Measurements from ENCODE around the gene SLX9. TPM values are rescaled to one million over a fixed set of nuclear protein-coding genes. Genes with fewer than 3 reads are reported as not detected.

Gene SLX9
- total and polyA plus RNA-seq, 2 donors (not counting 3 experiments of a cell fraction or from before 2014, with no cell fraction given): 27.0 to 50.6 TPM

DNA sequence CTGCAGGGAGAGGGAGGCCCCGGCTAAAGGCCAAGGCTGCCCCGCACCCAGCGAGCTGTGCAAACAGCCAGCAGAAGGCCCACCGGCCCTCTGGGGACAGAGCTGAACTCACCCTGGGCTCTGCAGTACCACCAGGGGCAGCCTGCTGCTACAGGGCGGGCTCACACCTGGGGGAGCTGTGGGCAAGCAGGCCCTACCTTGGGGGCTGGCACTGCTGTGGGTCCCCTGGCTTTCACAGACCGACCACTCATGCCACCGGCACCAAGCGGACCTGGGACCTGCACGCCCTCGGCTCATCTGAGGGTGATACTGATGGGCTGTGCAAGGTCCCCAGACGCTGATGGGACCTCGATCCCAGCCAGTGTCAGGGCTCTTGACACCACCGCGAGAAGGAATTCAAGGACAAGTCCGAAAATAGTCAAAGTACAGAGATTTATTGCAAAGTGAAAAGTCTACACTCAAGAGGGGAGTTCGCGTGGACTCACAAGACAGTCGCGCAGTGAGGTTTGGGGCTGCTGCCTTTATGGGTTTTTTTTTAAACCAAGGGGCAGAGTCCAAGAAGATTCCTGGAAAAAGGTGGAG, 73.5 kb downstream of the SLX9 start:
- H3K36me3 ChIP-seq (ENCODE audit: control insufficient read depth in 2 of 2, extremely low read depth in 1 of 2, insufficient read depth in 2 of 2, low read length in 2 of 2): no peaks in the 10 kb centered on the region
- FAIRE-seq: no peak
- no peaks in the 10 kb centered on the region for H3K79me2 ChIP-seq (ENCODE audit: control insufficient read depth, insufficient read depth, low read length)
- no peak for DNase-seq (ENCODE audit: low read depth, low spot score)
- H3K4me3 ChIP-seq (replicated peaks in 1 of 3; ENCODE audit: insufficient read depth in 1 of 3, low read depth in 1 of 3, low read length in 3 of 3): no peak overlapping the region
- ChIA-PET CTCF (interaction anchor here (1.2 to 3.3 kb wide), 10 partner anchors 10 to 124 kb away, joined by 3 to 21 read pairs (median 5); no protein-coding TSS in a partner anchor), POLR2A (no interaction called here)
- dilution Hi-C loops (cut with MboI; ENCODE audit: extremely low pct_ligation_motif_present, low sequenced_read_pairs): no loop called here
- TF ChIP-seq FOS (IDR thresholded peaks at IDR 0.05; ENCODE audit: borderline replicate concordance, insufficient read depth, low read length) (no peak), MYC (IDR thresholded peaks at IDR 0.05; ENCODE audit: low read depth, low read length) (no peak), GATA2 (IDR thresholded peaks at IDR 0.05; ENCODE audit: insufficient read depth, insufficient read length, low read depth, low read length) (no peak), JUN (IDR thresholded peaks at IDR 0.05; ENCODE audit: borderline replicate concordance, insufficient read depth, insufficient read length, low read depth) (no peak), POLR2A (IDR thresholded peaks at IDR 0.05; ENCODE audit: low read depth, low read length) (no peak)
- TF ChIP-seq, protein P1, sequence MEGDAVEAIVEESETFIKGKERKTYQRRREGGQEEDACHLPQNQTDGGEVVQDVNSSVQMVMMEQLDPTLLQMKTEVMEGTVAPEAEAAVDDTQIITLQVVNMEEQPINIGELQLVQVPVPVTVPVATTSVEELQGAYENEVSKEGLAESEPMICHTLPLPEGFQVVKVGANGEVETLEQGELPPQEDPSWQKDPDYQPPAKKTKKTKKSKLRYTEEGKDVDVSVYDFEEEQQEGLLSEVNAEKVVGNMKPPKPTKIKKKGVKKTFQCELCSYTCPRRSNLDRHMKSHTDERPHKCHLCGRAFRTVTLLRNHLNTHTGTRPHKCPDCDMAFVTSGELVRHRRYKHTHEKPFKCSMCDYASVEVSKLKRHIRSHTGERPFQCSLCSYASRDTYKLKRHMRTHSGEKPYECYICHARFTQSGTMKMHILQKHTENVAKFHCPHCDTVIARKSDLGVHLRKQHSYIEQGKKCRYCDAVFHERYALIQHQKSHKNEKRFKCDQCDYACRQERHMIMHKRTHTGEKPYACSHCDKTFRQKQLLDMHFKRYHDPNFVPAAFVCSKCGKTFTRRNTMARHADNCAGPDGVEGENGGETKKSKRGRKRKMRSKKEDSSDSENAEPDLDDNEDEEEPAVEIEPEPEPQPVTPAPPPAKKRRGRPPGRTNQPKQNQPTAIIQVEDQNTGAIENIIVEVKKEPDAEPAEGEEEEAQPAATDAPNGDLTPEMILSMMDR (IDR thresholded peaks at IDR 0.05; ENCODE audit: extremely low read depth in 1 of 2, insufficient read depth in 1 of 2, low read depth in 1 of 2, low read length in 2 of 2): peak in 1 of 2 donors; percentile 0
- no peaks in the 10 kb centered on the region for H3K27me3 ChIP-seq (ENCODE audit: control insufficient read depth in 2 of 2, insufficient read depth in 2 of 2, low read length in 2 of 2)
- peak overlapping the region; percentile 77 for H3K27ac ChIP-seq (ENCODE audit: insufficient read depth, low read depth, low read length)
- intact Hi-C loops (cut with micrococcal nuclease): loop anchor here (2.0 kb wide), 1 partner anchor 31 kb away; no protein-coding TSS in a partner anchor
- no peaks in the 10 kb centered on the region for H3K9me1 ChIP-seq (replicated peaks; ENCODE audit: control insufficient read depth, extremely low read depth, insufficient read depth, low read length)
- no peak overlapping the region for H3K9ac ChIP-seq (replicated peaks; ENCODE audit: extremely low read depth, insufficient read depth, low read length)
- peaks cover 28% of the 10 kb centered on the region for H3K4me1 ChIP-seq (ENCODE audit: control insufficient read depth, extremely low read depth, insufficient read depth, low read length)
- H2AFZ ChIP-seq (ENCODE audit: low read depth, low read length): no peak overlapping the region
- no peaks in the 10 kb centered on the region for H4K20me1 ChIP-seq (replicated peaks; ENCODE audit: control insufficient read depth, extremely low read depth, insufficient read depth, low read length)
- no peaks in the 10 kb centered on the region for H3K9me3 ChIP-seq (replicated peaks; ENCODE audit: control insufficient read depth, insufficient read depth, low read length)
- H3K4me2 ChIP-seq (ENCODE audit: insufficient read depth, low read length): no peak overlapping the region
- no TSS peak for BruUV-seq (replicated peaks)

Measured in endothelial cell of umbilical vein (primary cell).